HEK293T (cell line): Measurements from ENCODE around the gene RSPH3.

Experiments
- CTCF ChIA-PET: fragments of 350-600 bp; formaldehyde crosslinking; extraction: SDS; loops from one replicate; lab custom pipeline; 2021; ENCODE audit warnings: antibody characterized with exemption, inconsistent platforms; lab: Yijun Ruan, JAX
- POLR2A ChIA-PET: fragments of 350-600 bp; formaldehyde crosslinking; extraction: SDS; loops from one replicate; lab custom pipeline; 2020; ENCODE audit warnings: antibody characterized with exemption, inconsistent platforms; lab: Yijun Ruan, JAX
- DNase-seq: peaks from one replicate; pipeline ENCODE4 v3.0.0; 2012; ENCODE audit warnings: mixed read lengths; ENCODE audit errors: extremely low spot score
- ARNT ChIP-seq: fragments of 450-650 bp; IDR thresholded peaks from 2 replicates; pipeline ENCODE4 v1.6.1; 2017; ENCODE audit warnings: mild to moderate bottlenecking
- BHLHE40 ChIP-seq: fragments of 450-650 bp; IDR thresholded peaks from 2 replicates; pipeline ENCODE4 v1.6.1; 2016; ENCODE audit warnings: mild to moderate bottlenecking, moderate library complexity, borderline replicate concordance
- CTBP1 ChIP-seq: fragments of 450-650 bp; IDR thresholded peaks from 2 replicates; pipeline ENCODE4 v1.6.1; 2016; ENCODE audit warnings: borderline replicate concordance
- ELF4 ChIP-seq: fragments of 450-650 bp; IDR thresholded peaks from 2 replicates; pipeline ENCODE4 v1.6.1; 2017; ENCODE audit warnings: antibody characterized with exemption
- FOXA1 ChIP-seq: fragments of 450-650 bp; IDR thresholded peaks from 2 replicates; pipeline ENCODE4 v1.6.1; 2016; ENCODE audit warnings: mild to moderate bottlenecking
- FOXK2 ChIP-seq: fragments of 450-650 bp; IDR thresholded peaks from 2 replicates; pipeline ENCODE4 v1.6.1; 2016; ENCODE audit warnings: mild to moderate bottlenecking
- FOXM1 ChIP-seq: fragments of 450-650 bp; IDR thresholded peaks from 2 replicates; pipeline ENCODE4 v1.6.1; 2017; ENCODE audit warnings: mild to moderate bottlenecking, borderline replicate concordance
- HDGF ChIP-seq: fragments of 450-650 bp; IDR thresholded peaks from 2 replicates; pipeline ENCODE4 v1.6.1; 2017; ENCODE audit warnings: antibody characterized with exemption, borderline replicate concordance
- L3MBTL2 ChIP-seq: fragments of 450-650 bp; conservative IDR thresholded peaks from 2 replicates; pipeline ENCODE4 v1.6.1; 2016; ENCODE audit warnings: mild to moderate bottlenecking
- LEF1 ChIP-seq: fragments of 450-650 bp; IDR thresholded peaks from 2 replicates; pipeline ENCODE4 v1.6.1; 2017; ENCODE audit warnings: mild to moderate bottlenecking, borderline replicate concordance
- NFRKB ChIP-seq: fragments of 450-650 bp; IDR thresholded peaks from 2 replicates; pipeline ENCODE4 v1.6.1; 2016; ENCODE audit warnings: mild to moderate bottlenecking, moderate library complexity
- SP1 ChIP-seq: fragments of 450-650 bp; IDR thresholded peaks from 2 replicates; pipeline ENCODE4 v1.6.1; 2017
- SUZ12 ChIP-seq: fragments of 450-650 bp; IDR thresholded peaks from 2 replicates; pipeline ENCODE4 v1.6.1; 2016; ENCODE audit warnings: mild to moderate bottlenecking
- TARDBP ChIP-seq: fragments of 450-650 bp; IDR thresholded peaks from 2 replicates; pipeline ENCODE4 v1.6.1; 2016
- ZNF384 ChIP-seq: fragments of 450-650 bp; IDR thresholded peaks from 2 replicates; pipeline ENCODE4 v1.6.1; 2016
- TF ChIP-seq, protein P1 (sequence below): fragments of 450-650 bp; IDR thresholded peaks from 2 replicates; pipeline ENCODE4 v1.6.1; 2016

The RSPH3 gene, protein sequence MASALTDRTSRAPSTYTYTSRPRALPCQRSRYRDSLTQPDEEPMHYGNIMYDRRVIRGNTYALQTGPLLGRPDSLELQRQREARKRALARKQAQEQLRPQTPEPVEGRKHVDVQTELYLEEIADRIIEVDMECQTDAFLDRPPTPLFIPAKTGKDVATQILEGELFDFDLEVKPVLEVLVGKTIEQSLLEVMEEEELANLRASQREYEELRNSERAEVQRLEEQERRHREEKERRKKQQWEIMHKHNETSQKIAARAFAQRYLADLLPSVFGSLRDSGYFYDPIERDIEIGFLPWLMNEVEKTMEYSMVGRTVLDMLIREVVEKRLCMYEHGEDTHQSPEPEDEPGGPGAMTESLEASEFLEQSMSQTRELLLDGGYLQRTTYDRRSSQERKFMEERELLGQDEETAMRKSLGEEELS

DNA sequence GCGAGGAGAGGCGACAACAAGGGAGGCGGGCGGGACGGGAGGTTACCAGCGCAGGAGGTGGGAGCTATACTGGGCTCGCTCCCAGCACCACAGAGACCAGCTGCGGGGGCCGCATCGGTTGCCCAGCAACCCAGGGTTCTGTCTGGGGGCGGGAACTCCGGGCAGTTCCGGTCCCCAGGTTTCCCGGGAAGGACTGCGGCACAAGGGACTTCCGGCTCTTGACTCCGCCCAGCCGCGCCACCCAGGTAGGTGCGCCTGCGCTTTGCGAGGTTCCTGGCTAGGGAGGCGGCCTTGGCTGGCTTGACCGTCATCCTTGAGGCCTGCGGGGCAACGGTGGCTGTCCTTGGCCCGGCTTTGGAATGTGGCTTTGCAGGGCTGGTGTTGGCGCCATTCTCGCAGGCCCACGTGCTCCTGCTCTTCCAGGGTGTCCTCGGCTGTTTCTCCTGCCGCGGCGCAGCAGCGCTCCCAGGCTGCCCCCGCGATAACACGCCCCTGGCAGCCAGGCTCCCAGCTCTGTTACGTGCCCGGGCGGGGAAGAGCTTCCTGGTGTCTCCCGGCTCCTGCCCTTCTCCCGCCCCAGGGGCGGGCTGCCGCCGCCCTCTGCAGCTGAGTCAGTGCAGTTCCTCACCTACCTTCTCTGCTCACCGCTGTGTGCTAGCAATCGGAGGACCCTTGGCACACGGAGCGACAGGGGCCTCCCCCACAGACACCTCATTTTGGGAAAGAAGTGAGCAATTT, at the start of gene RSPH3:
TSS of gene RSPH3 (minus strand) at position 537 of the 738 bp plus-strand sequence. CDS start 652 bp downstream, outside the sequence.
- no peak for TF ChIP-seq FOXA1
- TF ChIP-seq ELF4 = peak; percentile 86
- no peak for TF ChIP-seq HDGF
- TF ChIP-seq, protein P1, sequence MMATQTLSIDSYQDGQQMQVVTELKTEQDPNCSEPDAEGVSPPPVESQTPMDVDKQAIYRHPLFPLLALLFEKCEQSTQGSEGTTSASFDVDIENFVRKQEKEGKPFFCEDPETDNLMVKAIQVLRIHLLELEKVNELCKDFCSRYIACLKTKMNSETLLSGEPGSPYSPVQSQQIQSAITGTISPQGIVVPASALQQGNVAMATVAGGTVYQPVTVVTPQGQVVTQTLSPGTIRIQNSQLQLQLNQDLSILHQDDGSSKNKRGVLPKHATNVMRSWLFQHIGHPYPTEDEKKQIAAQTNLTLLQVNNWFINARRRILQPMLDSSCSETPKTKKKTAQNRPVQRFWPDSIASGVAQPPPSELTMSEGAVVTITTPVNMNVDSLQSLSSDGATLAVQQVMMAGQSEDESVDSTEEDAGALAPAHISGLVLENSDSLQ = peak; percentile 63
- TF ChIP-seq BHLHE40 = no peak
- TF ChIP-seq NFRKB = no peak
- peak; percentile 95 for TF ChIP-seq L3MBTL2
- no peak for TF ChIP-seq TARDBP
- no peak for TF ChIP-seq LEF1
- no peak for TF ChIP-seq FOXK2
- TF ChIP-seq FOXM1 = peak; percentile 44; the same call in 1 of the 2 replicates
- peak; percentile 55 for TF ChIP-seq CTBP1
- POLR2A ChIA-PET = interaction anchor here (0.7 to 2.4 kb wide), 21 partner anchors 9 to 790 kb away, joined by 3 to 8 read pairs (median 4); partner anchors contain the start of genes DYNLT1, MRPL18 and TCP1
- DNase-seq = peak; percentile 99
- CTCF ChIA-PET = interaction anchor here (1.0 to 1.7 kb wide), 4 partner anchors 135 to 309 kb away, joined by 3 to 6 read pairs (median 4); no protein-coding TSS in a partner anchor

DNA sequence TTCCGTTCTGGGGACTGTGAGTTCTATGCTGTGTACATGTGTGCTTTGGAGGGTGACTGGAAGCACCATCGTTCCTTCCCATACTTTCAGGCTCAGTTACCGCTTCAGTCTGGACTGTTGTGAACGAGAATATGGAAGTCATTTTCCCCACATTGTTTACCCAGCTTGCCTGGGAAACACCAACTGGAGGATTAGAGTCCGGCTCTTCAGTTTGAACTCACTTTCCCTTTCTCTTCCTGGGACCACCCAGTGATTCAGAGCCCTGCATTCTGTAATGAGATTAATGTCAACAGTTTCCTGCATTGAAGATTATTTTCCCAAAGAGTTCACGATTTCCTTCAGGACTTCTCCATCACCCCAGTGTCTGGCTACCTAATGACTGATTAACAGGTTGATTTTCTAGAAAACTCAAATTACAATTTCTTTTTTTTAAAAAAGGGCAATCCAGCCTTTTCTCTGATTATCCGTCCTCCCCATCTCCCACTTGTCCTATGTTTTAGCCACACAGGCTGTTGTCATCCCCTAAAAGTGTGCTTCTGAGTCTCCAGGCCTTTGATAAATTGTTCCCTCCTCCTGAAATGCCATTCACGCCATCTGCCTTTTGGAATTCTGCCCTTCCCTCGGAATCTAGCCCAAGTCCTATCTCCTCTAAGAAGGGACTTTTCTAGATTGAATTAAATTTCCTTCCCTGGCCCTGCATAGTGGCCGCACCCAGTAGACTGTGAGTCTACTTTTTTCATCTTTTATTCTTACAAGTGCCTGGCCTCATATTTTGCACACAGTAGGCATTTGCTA, 48.1 kb upstream of the RSPH3 start:
- POLR2A ChIA-PET = no interaction called here
- CTCF ChIA-PET = no interaction called here
- DNase-seq = no peak
- no peak for TF ChIP-seq ZNF384

DNA sequence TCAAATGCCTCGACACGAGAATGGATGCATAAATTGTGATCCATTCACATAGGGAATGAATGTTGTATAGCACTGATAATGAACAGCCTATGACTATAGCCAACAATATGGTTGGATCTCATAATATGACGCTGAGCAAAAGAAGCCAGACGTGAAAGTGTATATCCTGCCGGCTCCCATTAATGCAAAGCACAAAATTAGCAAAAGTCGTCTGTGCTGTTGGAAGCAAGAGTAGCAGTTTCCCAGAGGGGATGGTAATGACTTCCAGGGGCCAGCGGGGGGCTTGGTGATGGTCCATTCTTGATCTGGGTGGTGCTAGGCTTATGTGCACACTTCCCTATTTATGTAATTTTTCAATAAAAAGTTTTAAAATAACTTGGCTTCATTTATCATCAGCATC, 45.8 kb upstream of the RSPH3 start:
- DNase-seq = no peak
- TF ChIP-seq CTBP1 = no peak
- TF ChIP-seq NFRKB = no peak
- TF ChIP-seq FOXA1 = no peak
- no peak for TF ChIP-seq HDGF
- no peak for TF ChIP-seq ARNT
- TF ChIP-seq, protein P1 = no peak
- TF ChIP-seq L3MBTL2 = no peak
- no peak for TF ChIP-seq TARDBP
- no peak for TF ChIP-seq BHLHE40
- TF ChIP-seq SUZ12 = no peak
- no peak for TF ChIP-seq ZNF384
- no peak for TF ChIP-seq ELF4
- no peak for TF ChIP-seq SP1
- no peak for TF ChIP-seq FOXM1
- no peak for TF ChIP-seq FOXK2
- no peak for TF ChIP-seq LEF1
- ChIA-PET CTCF (no interaction called here), POLR2A (no interaction called here)

DNA sequence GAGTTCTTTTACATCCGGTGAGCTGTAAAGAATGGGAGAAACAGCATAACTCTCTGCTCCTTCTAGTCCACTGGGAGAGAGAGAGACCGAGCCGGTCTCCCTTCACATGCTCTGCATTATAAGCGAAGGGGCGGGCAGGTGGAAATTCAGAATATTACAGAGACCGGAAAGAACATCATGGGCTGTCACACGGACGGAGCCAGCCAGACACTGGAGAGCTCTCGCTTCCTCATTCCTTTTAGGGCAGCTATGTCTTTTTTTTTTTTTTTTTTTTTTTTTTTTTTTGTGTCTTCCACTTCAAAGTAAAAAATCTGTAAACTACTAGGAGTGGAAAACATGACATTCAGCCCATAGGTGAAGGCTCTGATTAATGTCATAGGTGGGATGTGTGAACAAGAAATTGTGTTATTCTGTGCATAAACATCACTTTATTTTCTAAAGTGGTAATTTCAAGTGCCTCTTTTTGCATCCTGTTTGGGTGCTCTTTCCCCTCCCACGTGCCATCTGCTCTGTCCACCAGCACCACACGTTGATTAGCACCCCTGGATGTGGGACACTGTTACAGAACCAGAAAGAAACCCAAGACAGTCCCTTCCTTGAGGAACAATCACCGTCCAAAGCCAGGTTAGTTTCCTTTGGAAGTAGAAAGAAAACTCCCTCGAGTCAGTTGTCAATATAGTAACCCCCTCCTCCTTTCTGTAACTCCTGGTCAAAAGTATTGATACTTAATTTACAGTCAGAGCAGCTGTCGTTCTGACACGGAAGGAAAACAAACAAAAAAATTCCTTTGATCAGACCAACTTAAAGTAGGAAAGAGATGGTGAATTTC, 45.1 kb upstream of the RSPH3 start, which contains the start of gene TAGAP:
TSS of gene TAGAP (minus strand) at position 93 of the 829 bp plus-strand sequence. CDS start 845 bp downstream, outside the sequence.
- POLR2A ChIA-PET = no interaction called here
- CTCF ChIA-PET = interaction anchor here (0.6 to 1.2 kb wide), 3 partner anchors 35 to 90 kb away, joined by 3 to 8 read pairs (median 4); no protein-coding TSS in a partner anchor
- no peak for DNase-seq
- TF ChIP-seq, protein P1 = no peak
- TF ChIP-seq ZNF384 (no peak), ARNT (no peak), NFRKB (no peak), L3MBTL2 (no peak), CTBP1 (no peak), BHLHE40 (no peak), SP1 (no peak), TARDBP (no peak), SUZ12 (no peak), FOXM1 (no peak), ELF4 (no peak), FOXA1 (no peak), FOXK2 (no peak), LEF1 (no peak), HDGF (no peak)
